ENCODE results near the gene PDE4A. TPM values are rescaled to one million over a fixed set of nuclear protein-coding genes. Genes with fewer than 3 reads are reported as not detected.

The PDE4A gene
- total and polyA plus RNA-seq, 5 donors from 2014 or later: 0.86 to 16.6 (median 4.0) TPM

- no peak for DNase-seq
- peaks cover 0 to 2% (median 0%) of the 10 kb centered on the region in 7 donors for H3K9me3 Mint-ChIP-seq
- Histone ChIP-seq H3K27me3 (ENCODE audit: control insufficient read depth, insufficient read depth, low read length) (peaks cover 23% of the 10 kb centered on the region), H3K4me3 (ENCODE audit: low read depth, low read length) (no peak overlapping the region), H3K27ac (ENCODE audit: insufficient read depth, low read length, poor library complexity, severe bottlenecking) (no peak overlapping the region), H3K36me3 (ENCODE audit: control insufficient read depth, insufficient read depth, low read length) (no peaks in the 10 kb centered on the region), H3K9me3 (ENCODE audit: control insufficient read depth in 2 of 2, low read length in 2 of 2) (no peaks in the 10 kb centered on the region), H3K4me1 (ENCODE audit: control insufficient read depth, insufficient read depth, low read length, poor library complexity, severe bottlenecking) (peaks cover 28% of the 10 kb centered on the region)
- peaks cover 3 to 30% (median 13%) of the 10 kb centered on the region in 4 donors for H3K4me1 Mint-ChIP-seq
- H3K27ac Mint-ChIP-seq: no peak overlapping the region
- ATAC-seq (ENCODE audit: low read depth in 2 of 2): peak; percentile 17 to 31
- H3K36me3 Mint-ChIP-seq: peaks cover 3% of the 10 kb centered on the region
- H3K4me3 Mint-ChIP-seq: peak overlapping the region; percentile 44 to 79 (median 54)
- peaks cover 62% of the 10 kb centered on the region for H3K27me3 Mint-ChIP-seq
These were observed 97.6 kb downstream of the PDE4A start for GRCh38 chr19:10517760-10518443.

- H3K9me3 ChIP-seq (ENCODE audit: control insufficient read depth in 2 of 2, low read length in 2 of 2): no peaks in the 10 kb centered on the region
- H3K4me3 ChIP-seq (ENCODE audit: low read depth, low read length): no peak overlapping the region
- ATAC-seq (ENCODE audit: low read depth in 2 of 2) (no peak), DNase-seq (no peak)
- H3K9me3 Mint-ChIP-seq: peaks cover 0 to 2% (median 0%) of the 10 kb centered on the region in 7 donors
- peaks cover 3% of the 10 kb centered on the region for H3K36me3 Mint-ChIP-seq
- H3K27ac Mint-ChIP-seq: no peak overlapping the region
- H3K4me1 ChIP-seq (ENCODE audit: control insufficient read depth, insufficient read depth, low read length, poor library complexity, severe bottlenecking): peaks cover 28% of the 10 kb centered on the region
- H3K4me1 Mint-ChIP-seq: peaks cover 3 to 23% (median 13%) of the 10 kb centered on the region in 4 donors
- H3K4me3 Mint-ChIP-seq: peak overlapping the region in 3 of 4 donors; percentile 52 to 79 (median 67)
- H3K27ac ChIP-seq (ENCODE audit: insufficient read depth, low read length, poor library complexity, severe bottlenecking): no peak overlapping the region
- H3K27me3 ChIP-seq (ENCODE audit: control insufficient read depth, insufficient read depth, low read length): peaks cover 17% of the 10 kb centered on the region
- H3K27me3 Mint-ChIP-seq: peaks cover 59% of the 10 kb centered on the region
- H3K36me3 ChIP-seq (ENCODE audit: control insufficient read depth, insufficient read depth, low read length): no peaks in the 10 kb centered on the region
These were observed 98.4 kb downstream of the PDE4A start for GRCh38 chr19:10518444-10519361.

Other genes starting within 250 kb of the PDE4A start
- gene DNMT1, start 225.6 kb upstream of the PDE4A start, total RNA-seq: 259 TPM
- 100 to 1,000 TPM in 1 of 4 donors, 10 to 100 TPM in 3; 78.8 to 103 (median 97.6) TPM for gene DNMT1, start 225.6 kb upstream of the PDE4A start, polyA plus RNA-seq
- 20.9 TPM for gene S1PR2, start 189.2 kb upstream of the PDE4A start, total RNA-seq
- 1 to 10 TPM; 2.9 to 3.8 (median 3.2) TPM for gene S1PR2, start 189.2 kb upstream of the PDE4A start, polyA plus RNA-seq
- gene MRPL4, start 168.3 kb upstream of the PDE4A start, total RNA-seq: 37.0 TPM
- gene MRPL4, start 168.3 kb upstream of the PDE4A start, polyA plus RNA-seq: 10 to 100 TPM; 24.9 to 36.6 (median 32.4) TPM
- gene ICAM1, start 149.4 kb upstream of the PDE4A start, total RNA-seq: 13.7 TPM
- gene ICAM1, start 149.4 kb upstream of the PDE4A start, polyA plus RNA-seq: 1 to 10 TPM; 4.8 to 8.2 (median 6.9) TPM
- gene ICAM4, start 133.6 kb upstream of the PDE4A start, total RNA-seq: 0.67 TPM
- under 1 TPM; 0.20 to 0.67 (median 0.41) TPM for gene ICAM4, start 133.6 kb upstream of the PDE4A start, polyA plus RNA-seq
- gene ICAM5, start 130.6 kb upstream of the PDE4A start, total RNA-seq: 0.20 TPM
- not detected for gene ICAM5, start 130.6 kb upstream of the PDE4A start, polyA plus RNA-seq
- gene ZGLP1, start 110.7 kb upstream of the PDE4A start, total RNA-seq: 2.8 TPM
- under 1 TPM in 1 of 4 donors, not detected in 3; 0.32 TPM for gene ZGLP1, start 110.7 kb upstream of the PDE4A start, polyA plus RNA-seq
- 3.5 TPM for gene FDX2, start 104.5 kb upstream of the PDE4A start, total RNA-seq
- 10 to 100 TPM; 13.1 to 16.5 (median 13.5) TPM for gene FDX2, start 104.5 kb upstream of the PDE4A start, polyA plus RNA-seq
- gene RAVER1, start 87.0 kb upstream of the PDE4A start, total RNA-seq: 39.0 TPM
- 10 to 100 TPM; 10.6 to 13.6 (median 10.7) TPM for gene RAVER1, start 87.0 kb upstream of the PDE4A start, polyA plus RNA-seq
- gene ICAM3, start 80.9 kb upstream of the PDE4A start, total RNA-seq: 218 TPM
- gene ICAM3, start 80.9 kb upstream of the PDE4A start, polyA plus RNA-seq: 100 to 1,000 TPM; 239 to 288 (median 270) TPM
- gene TYK2, start 40.0 kb upstream of the PDE4A start, total RNA-seq: 304 TPM
- 10 to 100 TPM; 50.3 to 58.3 (median 53.9) TPM for gene TYK2, start 40.0 kb upstream of the PDE4A start, polyA plus RNA-seq
- 229 TPM for gene CDC37, start 17.0 kb upstream of the PDE4A start, total RNA-seq
- gene CDC37, start 17.0 kb upstream of the PDE4A start, polyA plus RNA-seq: 10 to 100 TPM; 53.4 to 69.9 (median 61.0) TPM
- gene KEAP1, start 82.8 kb downstream of the PDE4A start, total RNA-seq: 26.2 TPM
- 10 to 100 TPM; 45.0 to 75.1 (median 56.3) TPM for gene KEAP1, start 82.8 kb downstream of the PDE4A start, polyA plus RNA-seq
- not detected for gene S1PR5, start 96.9 kb downstream of the PDE4A start, total RNA-seq
- gene S1PR5, start 96.9 kb downstream of the PDE4A start, polyA plus RNA-seq: under 1 TPM in 3 of 4 donors, not detected in 1; 0.17 to 0.31 (median 0.30) TPM
- gene ATG4D, start 123.4 kb downstream of the PDE4A start, total RNA-seq: 62.4 TPM
- 10 to 100 TPM; 14.0 to 17.0 (median 14.7) TPM for gene ATG4D, start 123.4 kb downstream of the PDE4A start, polyA plus RNA-seq
- 34.6 TPM for gene KRI1, start 145.5 kb downstream of the PDE4A start, total RNA-seq
- 10 to 100 TPM in 3 of 4 donors, 1 to 10 TPM in 1; 8.6 to 13.8 (median 12.0) TPM for gene KRI1, start 145.5 kb downstream of the PDE4A start, polyA plus RNA-seq
- gene CDKN2D, start 148.4 kb downstream of the PDE4A start, total RNA-seq: 57.0 TPM
- gene CDKN2D, start 148.4 kb downstream of the PDE4A start, polyA plus RNA-seq: 100 to 1,000 TPM in 3 of 4 donors, 10 to 100 TPM in 1; 92.6 to 125 (median 113) TPM
- gene AP1M2, start 166.8 kb downstream of the PDE4A start, total RNA-seq: not detected
- not detected for gene AP1M2, start 166.8 kb downstream of the PDE4A start, polyA plus RNA-seq
- gene SLC44A2, start 205.0 kb downstream of the PDE4A start, total RNA-seq: 236 TPM
- 100 to 1,000 TPM; 225 to 280 (median 255) TPM for gene SLC44A2, start 205.0 kb downstream of the PDE4A start, polyA plus RNA-seq
- gene ILF3, start 233.8 kb downstream of the PDE4A start, total RNA-seq: 444 TPM
- gene ILF3, start 233.8 kb downstream of the PDE4A start, polyA plus RNA-seq: 10 to 100 TPM; 54.8 to 70.8 (median 62.1) TPM

Data from CD4-positive, CD25-positive, alpha-beta regulatory T cell (primary cell).